ENCODE measurements around the gene CMSS1.
"Not testable (repeated sequence)": the region's sequence is repeated elsewhere in the genome, so short reads cannot be mapped to it uniquely, and the experiment has no call there.

Gene CMSS1

GRCh38 chr3:100087198-100087597 is 269.5 kb downstream of the CMSS1 start:
- Histone ChIP-seq H3K27ac (ENCODE audit: low read length) (peak overlapping the region; percentile 42), H3K9me3 (ENCODE audit: control insufficient read depth in 1 of 2, low read length in 2 of 2) (no peaks in the 10 kb centered on the region), H3K4me3 (ENCODE audit: low read depth in 1 of 2, low read length in 2 of 2) (no peak overlapping the region), H3K36me3 (ENCODE audit: control insufficient read depth in 1 of 2, insufficient read depth in 2 of 2, low read length in 2 of 2) (no peaks in the 10 kb centered on the region), H3K27me3 (ENCODE audit: low read depth, low read length) (no peaks in the 10 kb centered on the region), H3K4me1 (ENCODE audit: control insufficient read depth in 1 of 2, insufficient read depth in 2 of 2, low read length in 2 of 2) (peaks cover 0 to 9% of the 10 kb centered on the region in 2 donors)

GRCh38 chr3:100088735-100089368 is 271.2 kb downstream of the CMSS1 start:
- no peaks in the 10 kb centered on the region for H3K9me3 ChIP-seq (ENCODE audit: control insufficient read depth in 1 of 2, low read length in 2 of 2)
- no peak overlapping the region for H3K27ac ChIP-seq (ENCODE audit: low read length)
- peaks cover 0 to 9% of the 10 kb centered on the region in 2 donors for H3K4me1 ChIP-seq (ENCODE audit: control insufficient read depth in 1 of 2, insufficient read depth in 2 of 2, low read length in 2 of 2)

GRCh38 chr3:100089812-100090668 is 272.4 kb downstream of the CMSS1 start:
- Histone ChIP-seq H3K27ac (ENCODE audit: low read length) (no peak overlapping the region), H3K4me1 (ENCODE audit: control insufficient read depth in 1 of 2, insufficient read depth in 2 of 2, low read length in 2 of 2) (peaks cover 0 to 9% of the 10 kb centered on the region in 2 donors), H3K27me3 (ENCODE audit: low read depth, low read length) (no peaks in the 10 kb centered on the region), H3K9me3 (ENCODE audit: control insufficient read depth in 1 of 2, low read length in 2 of 2) (no peaks in the 10 kb centered on the region), H3K4me3 (ENCODE audit: low read depth in 1 of 2, low read length in 2 of 2) (no peak overlapping the region), H3K36me3 (ENCODE audit: control insufficient read depth in 1 of 2, insufficient read depth in 2 of 2, low read length in 2 of 2) (no peaks in the 10 kb centered on the region)

More at GRCh38 chr3:100088735-100089368, 271.2 kb downstream of the CMSS1 start:
- Histone ChIP-seq H3K4me3 (ENCODE audit: low read depth in 1 of 2, low read length in 2 of 2) (no peak overlapping the region), H3K27me3 (ENCODE audit: low read depth, low read length) (no peaks in the 10 kb centered on the region), H3K36me3 (ENCODE audit: control insufficient read depth in 1 of 2, insufficient read depth in 2 of 2, low read length in 2 of 2) (no peaks in the 10 kb centered on the region)

- Histone ChIP-seq H3K27ac (ENCODE audit: low read length) (no peak overlapping the region), H3K4me1 (ENCODE audit: control insufficient read depth in 1 of 2, insufficient read depth in 2 of 2, low read length in 2 of 2) (peaks cover 0 to 9% of the 10 kb centered on the region in 2 donors), H3K4me3 (ENCODE audit: low read depth in 1 of 2, low read length in 2 of 2) (no peak overlapping the region), H3K9me3 (ENCODE audit: control insufficient read depth in 1 of 2, low read length in 2 of 2) (no peaks in the 10 kb centered on the region), H3K36me3 (ENCODE audit: control insufficient read depth in 1 of 2, insufficient read depth in 2 of 2, low read length in 2 of 2) (no peaks in the 10 kb centered on the region), H3K27me3 (ENCODE audit: low read depth, low read length) (no peaks in the 10 kb centered on the region)
Observed at GRCh38 chr3:100090669-100091005, 273.0 kb downstream of the CMSS1 start.

- H3K27me3 ChIP-seq (ENCODE audit: low read depth, low read length), result no peaks in the 10 kb centered on the region
- no peaks in the 10 kb centered on the region for H3K9me3 ChIP-seq (ENCODE audit: control insufficient read depth in 1 of 2, low read length in 2 of 2)
- no peak overlapping the region for H3K27ac ChIP-seq (ENCODE audit: low read length)
- H3K36me3 ChIP-seq (ENCODE audit: control insufficient read depth in 1 of 2, insufficient read depth in 2 of 2, low read length in 2 of 2), result no peaks in the 10 kb centered on the region
- H3K4me3 ChIP-seq (ENCODE audit: low read depth in 1 of 2, low read length in 2 of 2), result no peak overlapping the region
- H3K4me1 ChIP-seq (ENCODE audit: control insufficient read depth in 1 of 2, insufficient read depth in 2 of 2, low read length in 2 of 2), result peaks cover 0 to 20% of the 10 kb centered on the region in 2 donors
Observed at GRCh38 chr3:100093831-100094230, 276.2 kb downstream of the CMSS1 start.

GRCh38 chr3:100096286-100096685 is 278.6 kb downstream of the CMSS1 start:
- H3K4me1 ChIP-seq (ENCODE audit: control insufficient read depth in 1 of 2, insufficient read depth in 2 of 2, low read length in 2 of 2), result peaks cover 0 to 12% of the 10 kb centered on the region in 2 donors
- not testable (repeated sequence) for H3K4me3 ChIP-seq (ENCODE audit: low read depth in 1 of 2, low read length in 2 of 2); H3K27me3 ChIP-seq (ENCODE audit: low read depth, low read length); H3K27ac ChIP-seq (ENCODE audit: low read length); H3K9me3 ChIP-seq (ENCODE audit: control insufficient read depth in 1 of 2, low read length in 2 of 2); H3K36me3 ChIP-seq (ENCODE audit: control insufficient read depth in 1 of 2, insufficient read depth in 2 of 2, low read length in 2 of 2)

GRCh38 chr3:100096866-100097265 is 279.2 kb downstream of the CMSS1 start:
- H3K4me3 ChIP-seq (ENCODE audit: low read depth in 1 of 2, low read length in 2 of 2), result no peak overlapping the region
- no peaks in the 10 kb centered on the region for H3K9me3 ChIP-seq (ENCODE audit: control insufficient read depth in 1 of 2, low read length in 2 of 2)
- H3K27ac ChIP-seq (ENCODE audit: low read length), result no peak overlapping the region
- peaks cover 0 to 12% of the 10 kb centered on the region in 2 donors for H3K4me1 ChIP-seq (ENCODE audit: control insufficient read depth in 1 of 2, insufficient read depth in 2 of 2, low read length in 2 of 2)
- no peaks in the 10 kb centered on the region for H3K27me3 ChIP-seq (ENCODE audit: low read depth, low read length)
- no peaks in the 10 kb centered on the region for H3K36me3 ChIP-seq (ENCODE audit: control insufficient read depth in 1 of 2, insufficient read depth in 2 of 2, low read length in 2 of 2)

- Histone ChIP-seq H3K27ac (ENCODE audit: low read length) (no peak overlapping the region), H3K27me3 (ENCODE audit: low read depth, low read length) (no peaks in the 10 kb centered on the region), H3K4me3 (ENCODE audit: low read depth in 1 of 2, low read length in 2 of 2) (no peak overlapping the region), H3K36me3 (ENCODE audit: control insufficient read depth in 1 of 2, insufficient read depth in 2 of 2, low read length in 2 of 2) (no peaks in the 10 kb centered on the region), H3K4me1 (ENCODE audit: control insufficient read depth in 1 of 2, insufficient read depth in 2 of 2, low read length in 2 of 2) (peaks cover 0 to 16% of the 10 kb centered on the region in 2 donors), H3K9me3 (ENCODE audit: control insufficient read depth in 1 of 2, low read length in 2 of 2) (no peaks in the 10 kb centered on the region)
Observed at GRCh38 chr3:100097919-100098783, 280.5 kb downstream of the CMSS1 start.

- Histone ChIP-seq H3K36me3 (ENCODE audit: control insufficient read depth in 1 of 2, insufficient read depth in 2 of 2, low read length in 2 of 2) (no peaks in the 10 kb centered on the region), H3K4me1 (ENCODE audit: control insufficient read depth in 1 of 2, insufficient read depth in 2 of 2, low read length in 2 of 2) (peaks cover 0 to 16% of the 10 kb centered on the region in 2 donors), H3K9me3 (ENCODE audit: control insufficient read depth in 1 of 2, low read length in 2 of 2) (no peaks in the 10 kb centered on the region), H3K27ac (ENCODE audit: low read length) (no peak overlapping the region), H3K27me3 (ENCODE audit: low read depth, low read length) (no peaks in the 10 kb centered on the region), H3K4me3 (ENCODE audit: low read depth in 1 of 2, low read length in 2 of 2) (no peak overlapping the region)
Observed at GRCh38 chr3:100098784-100099070, 281.1 kb downstream of the CMSS1 start.

- Histone ChIP-seq H3K4me3 (ENCODE audit: low read depth in 1 of 2, low read length in 2 of 2) (no peak overlapping the region), H3K4me1 (ENCODE audit: control insufficient read depth in 1 of 2, insufficient read depth in 2 of 2, low read length in 2 of 2) (peaks cover 8 to 23% of the 10 kb centered on the region in 2 donors), H3K9me3 (ENCODE audit: control insufficient read depth in 1 of 2, low read length in 2 of 2) (no peaks in the 10 kb centered on the region), H3K27ac (ENCODE audit: low read length) (no peak overlapping the region), H3K36me3 (ENCODE audit: control insufficient read depth in 1 of 2, insufficient read depth in 2 of 2, low read length in 2 of 2) (no peaks in the 10 kb centered on the region), H3K27me3 (ENCODE audit: low read depth, low read length) (no peaks in the 10 kb centered on the region)
Observed at GRCh38 chr3:100099621-100100020, 282.0 kb downstream of the CMSS1 start.

- no peaks in the 10 kb centered on the region for H3K27me3 ChIP-seq (ENCODE audit: low read depth, low read length)
- H3K27ac ChIP-seq (ENCODE audit: low read length), result no peak overlapping the region
- H3K4me1 ChIP-seq (ENCODE audit: control insufficient read depth in 1 of 2, insufficient read depth in 2 of 2, low read length in 2 of 2), result peaks cover 11 to 27% of the 10 kb centered on the region in 2 donors
- no peaks in the 10 kb centered on the region for H3K9me3 ChIP-seq (ENCODE audit: control insufficient read depth in 1 of 2, low read length in 2 of 2)
- no peak overlapping the region for H3K4me3 ChIP-seq (ENCODE audit: low read depth in 1 of 2, low read length in 2 of 2)
- no peaks in the 10 kb centered on the region for H3K36me3 ChIP-seq (ENCODE audit: control insufficient read depth in 1 of 2, insufficient read depth in 2 of 2, low read length in 2 of 2)
Observed at GRCh38 chr3:100100425-100100824, 282.8 kb downstream of the CMSS1 start.
